Measurements from ENCODE around the gene PLPP3.

DNA sequence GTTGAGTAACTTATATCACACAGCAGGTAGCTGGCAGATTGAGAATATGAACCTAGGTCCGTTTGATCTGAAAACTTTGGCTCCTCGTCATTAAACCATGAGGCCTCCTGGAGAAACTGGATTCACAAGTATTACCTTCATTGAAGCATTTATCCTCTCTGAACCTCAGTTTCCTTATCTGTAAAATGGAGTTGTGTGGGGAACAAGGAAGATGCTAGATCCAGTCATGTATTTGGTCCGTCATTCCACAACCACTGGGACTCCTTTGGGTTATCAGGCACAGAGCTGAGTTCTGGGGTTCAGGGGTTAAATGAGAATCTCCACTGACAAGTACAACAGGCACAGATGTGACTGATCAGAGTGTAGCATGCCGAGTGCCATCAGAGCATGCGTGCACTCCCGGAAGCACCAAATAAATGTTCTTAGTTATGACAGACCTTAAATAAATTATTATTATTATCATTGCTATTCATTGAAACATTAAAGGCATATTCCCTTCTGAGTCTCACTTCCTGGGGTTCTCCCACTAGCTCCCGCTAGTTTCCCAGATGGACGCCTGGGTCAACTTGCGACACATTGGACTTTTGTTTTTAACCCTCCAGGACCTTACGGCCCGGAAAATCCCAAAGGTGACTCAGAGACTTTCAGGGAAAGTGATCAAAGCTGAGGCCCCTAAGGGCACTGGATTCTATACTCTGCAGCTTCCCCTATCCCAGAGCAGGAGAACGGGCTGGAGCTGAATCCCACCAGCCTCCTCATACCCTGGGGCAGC is 130.6 kb downstream of the PLPP3 start:
- TF ChIP-seq FOSL1 (IDR thresholded peaks at IDR 0.05; ENCODE audit: low read depth) (no peak), POLR2A (IDR thresholded peaks at IDR 0.05; ENCODE audit: borderline replicate concordance, extremely low read depth, insufficient read depth, insufficient read length) (no peak), SP1 (IDR thresholded peaks at IDR 0.05; ENCODE audit: low read depth) (no peak), YY1 (IDR thresholded peaks at IDR 0.05; ENCODE audit: extremely low read depth, insufficient replicate concordance, low read depth, low read length) (no peak), EZH2 (IDR thresholded peaks at IDR 0.05) (no peak), EGR1 (IDR thresholded peaks at IDR 0.05; ENCODE audit: low read depth) (no peak), POLR2AphosphoS5 (IDR thresholded peaks at IDR 0.05; ENCODE audit: low read depth, low read length) (no peak), RAD21 (IDR thresholded peaks at IDR 0.05; ENCODE audit: low read depth) (no peak), SIN3A (IDR thresholded peaks at IDR 0.05; ENCODE audit: low read depth) (no peak), ZFX (IDR thresholded peaks at IDR 0.05) (no peak), CEBPB (IDR thresholded peaks at IDR 0.05; ENCODE audit: low read depth) (no peak)
- TF ChIP-seq, protein P1, sequence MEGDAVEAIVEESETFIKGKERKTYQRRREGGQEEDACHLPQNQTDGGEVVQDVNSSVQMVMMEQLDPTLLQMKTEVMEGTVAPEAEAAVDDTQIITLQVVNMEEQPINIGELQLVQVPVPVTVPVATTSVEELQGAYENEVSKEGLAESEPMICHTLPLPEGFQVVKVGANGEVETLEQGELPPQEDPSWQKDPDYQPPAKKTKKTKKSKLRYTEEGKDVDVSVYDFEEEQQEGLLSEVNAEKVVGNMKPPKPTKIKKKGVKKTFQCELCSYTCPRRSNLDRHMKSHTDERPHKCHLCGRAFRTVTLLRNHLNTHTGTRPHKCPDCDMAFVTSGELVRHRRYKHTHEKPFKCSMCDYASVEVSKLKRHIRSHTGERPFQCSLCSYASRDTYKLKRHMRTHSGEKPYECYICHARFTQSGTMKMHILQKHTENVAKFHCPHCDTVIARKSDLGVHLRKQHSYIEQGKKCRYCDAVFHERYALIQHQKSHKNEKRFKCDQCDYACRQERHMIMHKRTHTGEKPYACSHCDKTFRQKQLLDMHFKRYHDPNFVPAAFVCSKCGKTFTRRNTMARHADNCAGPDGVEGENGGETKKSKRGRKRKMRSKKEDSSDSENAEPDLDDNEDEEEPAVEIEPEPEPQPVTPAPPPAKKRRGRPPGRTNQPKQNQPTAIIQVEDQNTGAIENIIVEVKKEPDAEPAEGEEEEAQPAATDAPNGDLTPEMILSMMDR (IDR thresholded peaks at IDR 0.05 in 2 of 3, conservative IDR thresholded peaks at IDR 0.05 in 1 of 3; ENCODE audit: borderline replicate concordance in 1 of 3, insufficient read depth in 1 of 3, low read depth in 2 of 3, low read length in 2 of 3): no peak
- TF ChIP-seq, protein P2, sequence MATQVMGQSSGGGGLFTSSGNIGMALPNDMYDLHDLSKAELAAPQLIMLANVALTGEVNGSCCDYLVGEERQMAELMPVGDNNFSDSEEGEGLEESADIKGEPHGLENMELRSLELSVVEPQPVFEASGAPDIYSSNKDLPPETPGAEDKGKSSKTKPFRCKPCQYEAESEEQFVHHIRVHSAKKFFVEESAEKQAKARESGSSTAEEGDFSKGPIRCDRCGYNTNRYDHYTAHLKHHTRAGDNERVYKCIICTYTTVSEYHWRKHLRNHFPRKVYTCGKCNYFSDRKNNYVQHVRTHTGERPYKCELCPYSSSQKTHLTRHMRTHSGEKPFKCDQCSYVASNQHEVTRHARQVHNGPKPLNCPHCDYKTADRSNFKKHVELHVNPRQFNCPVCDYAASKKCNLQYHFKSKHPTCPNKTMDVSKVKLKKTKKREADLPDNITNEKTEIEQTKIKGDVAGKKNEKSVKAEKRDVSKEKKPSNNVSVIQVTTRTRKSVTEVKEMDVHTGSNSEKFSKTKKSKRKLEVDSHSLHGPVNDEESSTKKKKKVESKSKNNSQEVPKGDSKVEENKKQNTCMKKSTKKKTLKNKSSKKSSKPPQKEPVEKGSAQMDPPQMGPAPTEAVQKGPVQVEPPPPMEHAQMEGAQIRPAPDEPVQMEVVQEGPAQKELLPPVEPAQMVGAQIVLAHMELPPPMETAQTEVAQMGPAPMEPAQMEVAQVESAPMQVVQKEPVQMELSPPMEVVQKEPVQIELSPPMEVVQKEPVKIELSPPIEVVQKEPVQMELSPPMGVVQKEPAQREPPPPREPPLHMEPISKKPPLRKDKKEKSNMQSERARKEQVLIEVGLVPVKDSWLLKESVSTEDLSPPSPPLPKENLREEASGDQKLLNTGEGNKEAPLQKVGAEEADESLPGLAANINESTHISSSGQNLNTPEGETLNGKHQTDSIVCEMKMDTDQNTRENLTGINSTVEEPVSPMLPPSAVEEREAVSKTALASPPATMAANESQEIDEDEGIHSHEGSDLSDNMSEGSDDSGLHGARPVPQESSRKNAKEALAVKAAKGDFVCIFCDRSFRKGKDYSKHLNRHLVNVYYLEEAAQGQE (IDR thresholded peaks at IDR 0.05; ENCODE audit: low read depth): no peak
